VCaP (cell line): ENCODE measurements around the gene TGFBR3.

Experiments used
- H3K27ac ChIP-seq: fragments of 450-650 bp; 2 replicates; pipeline ENCODE4 v1.5.1; 2017
- CTCF ChIP-seq: fragments of 450-650 bp; conservative IDR thresholded peaks from 2 replicates; pipeline ENCODE4 v1.5.1; 2017; ENCODE audit warnings: mild to moderate bottlenecking, moderate library complexity

Gene TGFBR3

GRCh38 chr1:91803123-91803522, 82.8 kb downstream of the TGFBR3 start:
- no peak overlapping the region for H3K27ac ChIP-seq
- no peak for TF ChIP-seq CTCF

- TF ChIP-seq CTCF, result no peak
- no peak overlapping the region for H3K27ac ChIP-seq
Measured at GRCh38 chr1:91801496-91802115, 84.3 kb downstream of the TGFBR3 start.

- no peak for TF ChIP-seq CTCF
- no peak overlapping the region for H3K27ac ChIP-seq
Measured at GRCh38 chr1:91799863-91800262, 86.1 kb downstream of the TGFBR3 start.

- no peak for TF ChIP-seq CTCF
- H3K27ac ChIP-seq, result no peak overlapping the region
Measured at GRCh38 chr1:91799159-91799558, 86.8 kb downstream of the TGFBR3 start.

- no peak for TF ChIP-seq CTCF
- no peak overlapping the region for H3K27ac ChIP-seq
Measured at GRCh38 chr1:91798740-91799139, 87.2 kb downstream of the TGFBR3 start.

GRCh38 chr1:91798241-91798648, 87.7 kb downstream of the TGFBR3 start:
- TF ChIP-seq CTCF, result no peak

GRCh38 chr1:91797164-91797563, 88.8 kb downstream of the TGFBR3 start:
- TF ChIP-seq CTCF, result no peak
- peak overlapping the region; percentile 81; the same call in 1 of the 2 replicates for H3K27ac ChIP-seq

More at GRCh38 chr1:91798241-91798648, 87.7 kb downstream of the TGFBR3 start:
- H3K27ac ChIP-seq, result no peak overlapping the region

- no peak for TF ChIP-seq CTCF
- peak overlapping the region; percentile 81 for H3K27ac ChIP-seq
Measured at GRCh38 chr1:91796390-91796654, 89.6 kb downstream of the TGFBR3 start.
